ENCODE measurements around the gene RPIA.

RPIA gene

DNA sequence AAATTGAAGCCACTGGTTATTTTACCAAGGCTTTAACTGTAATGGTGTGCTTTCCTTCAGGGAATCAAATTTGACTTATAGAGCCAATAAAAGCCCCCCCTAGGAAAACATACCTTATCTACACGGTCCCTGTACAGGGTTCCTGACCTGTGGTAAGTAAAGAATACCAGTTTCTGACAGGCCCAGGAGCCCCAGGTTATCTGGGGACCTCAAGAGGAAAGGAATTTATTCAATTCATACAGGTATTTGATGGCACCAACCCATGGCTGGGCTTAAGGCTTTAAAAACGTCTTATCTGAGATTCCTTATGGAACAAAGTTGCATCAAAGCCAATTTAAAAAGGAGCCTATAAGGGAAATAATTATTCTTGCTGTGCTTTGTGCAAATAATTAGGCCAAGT lies 7.0 kb upstream of the RPIA start:
- DNase-seq (ENCODE audit: low spot score), result no peak

DNA sequence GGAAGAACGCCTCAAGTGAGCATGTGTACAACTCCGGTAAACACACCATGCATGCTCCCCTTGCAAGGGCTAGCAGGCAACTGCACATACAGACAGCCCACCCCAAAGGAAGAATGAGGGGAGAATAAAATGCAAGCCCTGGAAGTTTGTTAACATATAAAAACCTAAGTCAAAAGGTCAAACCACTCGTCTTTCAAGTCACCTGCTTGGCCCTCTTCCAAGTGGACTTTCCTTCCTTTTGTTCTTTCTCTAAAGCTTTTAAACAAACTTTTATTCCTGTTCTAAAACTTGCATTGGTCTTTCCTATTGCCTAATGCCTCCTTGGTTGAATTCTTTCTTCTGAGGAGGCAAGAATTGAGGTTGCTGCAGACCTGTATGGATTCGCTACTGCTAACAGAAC lies 5.2 kb upstream of the RPIA start:
- no peak for DNase-seq (ENCODE audit: low spot score)

DNA sequence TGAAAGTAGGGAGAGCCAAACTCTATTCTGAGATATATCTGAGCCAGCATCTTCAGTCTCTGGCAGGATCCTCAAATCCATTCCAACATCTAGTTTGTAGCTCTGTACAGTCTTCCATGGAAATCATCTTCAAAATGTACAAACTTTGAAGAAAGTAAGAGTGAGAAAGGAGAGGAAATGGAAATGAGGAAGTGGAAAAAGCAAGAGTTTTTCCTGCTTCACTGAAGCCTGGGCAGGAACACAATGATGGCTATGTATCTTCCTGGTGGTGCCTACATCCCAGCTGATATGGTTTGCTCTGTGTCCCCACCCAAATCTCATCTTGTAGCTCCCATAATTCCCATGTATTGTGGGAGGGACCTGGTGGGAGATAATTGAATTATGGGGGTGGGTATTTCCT lies 4.1 kb upstream of the RPIA start:
- DNase-seq (ENCODE audit: low spot score), result no peak

DNA sequence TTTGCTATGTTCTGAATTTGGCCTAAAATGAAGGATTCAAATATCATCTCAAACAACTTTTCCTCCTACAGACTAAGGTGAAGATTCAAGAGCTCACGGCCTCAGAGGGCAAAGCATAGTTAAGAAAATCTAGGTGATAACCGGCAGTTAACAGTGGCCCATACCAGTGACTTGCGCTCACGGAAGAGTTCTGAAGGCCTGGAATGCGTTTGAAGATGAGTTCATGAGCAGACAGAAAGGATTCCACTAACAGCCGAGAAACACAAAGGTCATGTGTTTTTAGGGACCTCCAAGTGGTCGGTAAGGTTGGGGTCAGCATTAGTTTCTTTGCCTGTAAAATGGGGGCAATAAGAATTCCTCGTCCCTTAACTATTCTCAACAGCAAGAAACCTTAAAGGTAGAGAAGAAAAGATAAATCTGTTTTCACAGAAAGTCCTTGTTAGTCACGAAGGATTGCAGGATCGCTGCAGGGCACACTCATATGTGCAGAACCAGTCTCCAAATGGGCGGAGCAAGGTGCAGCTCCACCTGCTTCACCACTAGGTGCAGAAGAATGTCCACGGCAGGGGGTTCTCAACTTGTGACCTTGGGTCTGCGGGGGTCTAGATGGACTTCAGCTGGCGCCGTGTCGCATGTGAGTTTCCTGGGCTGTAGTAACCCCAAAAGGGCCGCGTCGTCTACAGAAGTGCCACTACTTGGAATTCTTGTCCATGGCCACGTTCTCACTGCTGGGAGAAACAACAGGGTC lies 708 bp upstream of the RPIA start:
- DNase-seq (ENCODE audit: low spot score), result peak; percentile 15

DNA sequence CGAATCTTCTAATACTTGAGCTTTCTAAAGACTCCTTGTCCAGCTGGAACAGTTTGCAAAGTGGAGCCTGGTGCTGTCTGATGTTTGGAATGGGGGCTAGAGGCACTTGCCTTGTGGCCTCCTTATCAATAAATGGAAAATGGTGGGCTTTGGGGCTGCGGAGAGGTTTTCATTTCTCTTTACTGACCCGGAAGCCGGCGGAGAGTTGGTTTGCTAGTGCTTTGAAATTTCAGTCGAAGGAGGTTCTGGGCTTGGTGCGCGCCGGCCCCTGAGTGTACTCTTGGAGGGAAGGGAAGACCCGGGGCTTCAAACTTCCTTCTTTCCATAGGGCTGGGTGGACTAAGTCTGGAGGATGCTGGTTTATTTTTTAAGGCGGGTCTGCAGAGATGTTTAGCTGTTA lies 714 bp downstream of the RPIA start:
- peak; percentile 27 for DNase-seq (ENCODE audit: low spot score)

DNA sequence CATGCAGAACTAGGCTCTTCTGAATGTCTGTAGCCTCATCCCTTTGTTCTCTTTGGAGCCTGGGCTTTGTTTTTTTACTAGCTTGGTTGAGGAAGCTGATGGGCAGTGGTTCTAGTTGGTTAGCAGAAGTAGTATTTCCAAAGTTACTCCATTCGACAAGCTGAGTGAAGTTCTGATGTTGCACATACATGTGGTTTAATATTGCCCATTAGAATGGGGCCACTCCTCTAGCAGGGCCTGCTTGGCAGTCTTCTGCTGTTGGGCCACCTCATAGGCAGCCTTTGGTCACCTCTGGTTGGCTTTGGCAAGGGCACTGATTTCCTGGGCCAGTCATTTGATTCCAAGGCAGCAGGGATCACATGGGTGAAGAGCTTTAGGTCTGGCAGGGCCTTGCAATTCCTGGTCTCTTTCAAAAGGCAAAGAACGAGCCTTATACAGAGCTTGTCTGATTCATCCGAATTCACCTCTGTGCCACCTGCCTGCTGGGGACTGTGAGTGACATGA lies 2.5 kb downstream of the RPIA start:
- no peak for DNase-seq (ENCODE audit: low spot score)

DNA sequence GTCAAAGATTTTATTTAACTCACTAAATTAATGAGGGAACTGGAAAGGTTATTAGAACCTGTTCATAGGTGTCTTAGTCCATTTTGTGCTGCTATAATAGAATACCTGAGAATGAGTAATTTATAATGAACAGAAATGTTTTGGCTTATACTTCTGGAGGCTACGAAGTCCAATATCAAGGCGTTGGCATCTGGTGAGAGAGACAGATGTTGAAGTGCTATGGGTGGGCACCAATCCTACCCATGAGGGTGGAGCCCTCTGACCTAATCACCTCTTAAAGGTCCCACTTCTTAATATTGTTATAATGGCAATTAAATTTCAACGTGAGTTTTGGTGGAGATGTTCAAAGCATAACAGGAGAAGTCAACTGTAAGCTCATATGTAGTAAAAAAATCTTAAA lies 5.1 kb downstream of the RPIA start:
- DNase-seq (ENCODE audit: low spot score), result no peak

DNA sequence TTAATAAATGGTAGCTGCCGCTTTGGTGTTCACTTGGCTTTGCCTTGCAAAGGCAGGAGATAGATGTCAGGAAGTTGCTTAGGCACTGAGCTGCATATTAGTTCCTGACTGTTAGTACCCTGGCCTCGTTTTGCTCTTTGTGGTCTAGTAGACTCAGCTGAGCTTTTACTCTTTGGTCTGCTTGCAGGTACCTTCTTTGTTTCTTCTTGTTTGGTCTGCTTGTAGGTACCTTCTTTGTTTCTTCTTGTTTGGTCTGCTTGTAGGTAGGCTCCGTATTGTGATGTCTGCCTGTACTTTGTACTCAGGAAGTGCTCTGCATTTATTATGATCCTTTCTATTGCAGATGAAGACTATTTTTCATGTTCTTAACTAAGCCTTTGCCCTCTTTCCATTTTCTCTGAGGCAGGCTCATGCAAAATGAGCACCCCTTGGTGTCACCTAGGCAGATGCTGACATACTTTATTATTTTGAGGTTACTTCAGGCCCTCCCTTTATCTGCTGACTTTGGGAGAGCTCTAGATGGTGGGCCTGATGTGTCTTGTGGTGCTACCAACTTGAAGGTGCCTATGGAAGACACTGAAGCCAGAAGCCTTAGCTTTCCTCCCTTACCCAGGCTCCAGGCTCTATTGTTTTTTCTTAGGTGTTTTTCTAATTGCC lies 6.0 kb downstream of the RPIA start:
- DNase-seq (ENCODE audit: low spot score), result no peak

DNA sequence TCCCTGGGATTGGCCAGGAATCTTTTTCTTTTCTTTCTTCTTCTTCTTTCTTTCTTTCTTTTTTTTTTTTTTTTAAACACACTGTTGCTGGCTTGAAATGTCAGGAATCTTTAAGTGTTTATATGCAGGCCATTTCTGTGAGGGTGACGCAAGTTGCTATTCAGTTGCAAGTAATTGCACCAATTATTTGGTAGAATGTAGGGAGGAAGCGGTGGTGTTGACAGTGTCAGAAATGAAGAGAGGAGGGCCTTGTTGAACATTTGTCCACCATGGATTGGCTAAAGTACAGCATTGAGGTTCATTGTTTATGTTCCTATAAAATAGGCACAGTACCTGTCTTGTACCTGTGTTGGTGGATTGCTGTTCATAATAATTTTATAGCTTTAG lies 6.5 kb downstream of the RPIA start:
- DNase-seq (ENCODE audit: low spot score), result no peak

DNA sequence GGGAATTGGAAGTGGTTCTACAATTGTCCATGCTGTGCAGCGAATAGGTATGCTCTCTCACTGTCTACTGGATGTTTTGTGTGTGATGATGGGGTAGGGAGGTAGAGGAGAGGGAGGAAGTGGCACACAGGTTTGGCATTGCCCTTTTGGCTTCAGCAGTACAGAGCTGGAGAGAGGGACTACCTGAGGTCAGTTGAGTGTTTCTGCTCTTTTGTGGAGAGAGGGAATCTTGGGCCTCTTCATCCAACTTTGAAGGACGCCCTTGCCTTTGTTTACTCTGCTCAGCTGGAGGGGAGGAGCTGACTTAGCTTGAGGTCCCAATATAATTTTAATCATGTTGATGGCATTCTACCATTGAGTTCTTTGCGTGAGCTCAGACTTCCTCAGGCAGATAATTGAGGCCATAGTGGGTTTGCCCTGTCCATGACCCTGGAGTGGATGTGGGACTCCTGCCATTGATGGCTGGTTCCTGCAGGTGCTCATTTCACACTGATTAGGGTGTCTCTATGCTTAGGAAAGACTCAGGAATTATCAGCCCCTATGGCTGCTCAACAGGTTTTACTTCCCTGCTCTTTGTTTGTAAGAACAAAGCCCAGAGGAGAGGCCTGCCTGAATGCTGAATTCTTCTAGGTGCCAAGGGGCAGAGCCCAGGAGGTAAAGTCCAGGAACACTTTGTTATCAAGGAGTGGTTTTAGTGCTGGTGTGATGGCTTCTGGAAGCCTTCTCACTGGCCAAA lies 7.2 kb downstream of the RPIA start:
- no peak for DNase-seq (ENCODE audit: low spot score)

DNA sequence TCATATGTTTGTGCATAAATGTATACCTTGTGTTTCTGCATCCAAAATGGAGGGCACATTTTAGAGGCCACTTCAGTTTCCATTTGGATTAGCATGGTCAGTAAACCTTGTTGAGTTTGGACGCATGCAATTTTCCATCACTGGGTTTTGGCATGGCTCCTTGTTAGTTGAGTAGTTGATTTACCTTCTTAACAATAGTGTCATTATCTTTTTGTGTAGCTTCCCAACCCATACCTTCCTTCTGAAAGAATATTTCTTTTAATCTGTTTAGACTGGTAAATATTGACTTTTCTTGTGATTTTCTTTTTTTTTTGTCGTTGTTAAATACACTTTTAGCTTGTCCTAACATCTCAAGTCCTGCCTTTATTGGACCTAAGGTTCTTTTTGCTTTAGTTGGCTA lies 15.5 kb downstream of the RPIA start:
- no peak for DNase-seq (ENCODE audit: low spot score)

DNA sequence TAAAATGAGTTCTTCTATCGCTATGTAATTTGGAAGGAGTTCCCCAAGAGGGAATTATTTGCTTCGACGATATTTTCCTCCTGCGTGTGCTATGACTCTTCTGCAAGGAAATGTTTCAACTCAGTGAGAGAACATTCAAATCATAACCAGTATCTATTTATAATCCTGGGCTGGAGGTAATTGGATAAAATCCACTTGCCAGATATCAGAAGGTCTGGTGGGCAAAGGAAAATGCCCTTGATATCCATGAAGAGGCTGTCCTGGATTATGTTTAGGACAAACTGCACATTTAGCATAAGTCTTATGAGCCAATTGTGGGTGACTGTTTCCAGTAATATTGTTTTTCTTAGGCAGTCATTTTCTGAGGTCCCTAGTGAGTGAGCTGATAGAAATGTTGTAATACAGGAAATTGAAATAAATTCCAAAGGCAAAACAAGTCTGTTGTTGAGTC lies 17.7 kb downstream of the RPIA start:
- DNase-seq (ENCODE audit: low spot score), result no peak

DNA sequence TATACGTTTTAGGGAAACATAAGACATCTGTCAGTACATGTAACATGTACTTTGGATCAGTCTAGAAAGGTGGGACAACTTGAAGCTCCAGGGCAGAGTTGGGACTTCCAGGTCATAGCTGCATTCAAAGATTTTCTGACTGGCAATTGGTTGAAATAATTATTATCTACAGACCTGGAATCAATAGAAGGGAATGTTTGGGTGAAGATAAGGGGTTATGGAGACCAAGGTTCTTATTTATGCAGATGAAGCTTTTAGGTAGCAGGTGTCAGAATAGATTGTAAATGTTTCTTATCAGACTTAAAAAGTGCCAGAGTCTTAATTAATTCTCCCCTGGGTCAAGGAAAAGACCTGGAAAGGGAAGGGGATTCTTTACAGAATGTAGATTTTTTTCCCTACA lies 19.8 kb downstream of the RPIA start:
- no peak for DNase-seq (ENCODE audit: low spot score)

DNA sequence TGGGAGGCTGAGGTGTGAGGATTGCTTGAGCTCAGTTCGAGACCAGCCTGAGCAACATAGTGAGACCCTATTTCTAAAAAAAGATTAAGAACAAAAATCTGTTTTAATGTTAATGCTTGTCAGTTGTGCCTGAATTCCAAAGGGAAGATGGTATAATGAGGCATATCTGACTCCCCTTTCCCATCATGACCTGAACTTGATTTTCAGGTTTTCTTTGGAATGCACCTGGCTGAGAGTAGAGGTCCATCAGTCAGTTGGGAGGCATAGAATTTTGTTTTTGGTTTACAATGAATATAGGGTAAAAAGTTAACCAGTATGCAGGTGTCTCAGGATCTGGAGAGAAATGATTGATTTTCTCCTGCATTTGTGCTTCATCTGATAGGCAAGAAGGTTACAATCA lies 20.4 kb downstream of the RPIA start:
- DNase-seq (ENCODE audit: low spot score), result no peak

DNA sequence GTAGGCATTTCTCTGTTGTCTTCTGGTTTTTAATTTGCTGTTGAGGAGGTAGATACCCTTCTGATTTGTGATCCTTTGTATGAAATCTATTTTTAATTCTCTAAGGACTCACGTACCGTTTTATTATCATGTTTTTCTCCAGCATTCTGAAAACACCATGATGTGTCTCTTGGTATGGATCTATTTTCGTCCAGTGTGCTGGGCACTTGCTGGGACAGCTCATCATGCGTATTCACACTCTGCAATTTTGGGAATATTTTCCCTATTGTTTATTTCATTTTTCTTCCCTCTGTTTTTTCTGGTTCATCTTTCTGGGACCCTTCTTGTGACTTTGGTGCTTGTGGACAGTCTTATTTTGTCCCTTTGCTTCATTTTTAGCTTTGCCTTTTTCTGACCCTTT lies 21.9 kb downstream of the RPIA start:
- no peak for DNase-seq (ENCODE audit: low spot score)

DNA sequence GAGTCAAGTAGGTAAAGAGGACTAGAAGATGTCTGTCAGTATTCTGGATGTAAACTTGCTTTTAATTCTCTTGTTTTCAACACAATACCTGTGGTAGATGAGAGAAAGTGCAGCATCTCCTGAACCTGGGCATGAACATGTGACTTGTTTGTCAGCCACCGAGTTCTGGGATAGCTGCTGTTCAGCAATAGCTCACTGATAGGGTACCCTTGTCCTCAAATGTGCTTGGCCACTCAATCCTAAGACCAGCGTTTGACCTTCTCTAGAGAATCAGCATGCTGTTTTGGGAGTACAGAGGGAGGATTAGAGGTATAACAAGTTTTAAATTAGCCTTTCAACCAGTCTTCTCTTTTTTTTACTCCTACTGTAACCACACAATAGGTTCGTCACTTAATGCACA lies 23.2 kb downstream of the RPIA start:
- no peak for DNase-seq (ENCODE audit: low spot score)

DNA sequence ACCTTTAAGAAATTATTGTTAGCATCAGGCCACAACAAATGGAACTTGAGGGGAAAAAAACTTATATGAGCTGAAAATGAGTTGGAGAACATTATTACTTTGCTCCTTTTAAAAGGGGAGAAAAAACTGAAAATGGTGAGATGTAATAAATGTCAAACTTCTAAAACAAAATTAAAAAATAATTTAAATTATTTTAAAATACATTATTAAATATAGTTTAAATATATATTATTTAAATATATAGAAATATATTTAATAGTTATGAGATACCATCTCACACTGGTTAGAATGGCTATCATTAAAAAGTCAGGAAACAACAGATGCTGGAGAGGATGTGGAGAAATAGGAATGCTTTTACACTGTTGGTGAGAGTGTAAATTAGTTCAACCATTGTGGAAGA lies 28.9 kb downstream of the RPIA start:
- no peak for DNase-seq (ENCODE audit: low spot score)

DNA sequence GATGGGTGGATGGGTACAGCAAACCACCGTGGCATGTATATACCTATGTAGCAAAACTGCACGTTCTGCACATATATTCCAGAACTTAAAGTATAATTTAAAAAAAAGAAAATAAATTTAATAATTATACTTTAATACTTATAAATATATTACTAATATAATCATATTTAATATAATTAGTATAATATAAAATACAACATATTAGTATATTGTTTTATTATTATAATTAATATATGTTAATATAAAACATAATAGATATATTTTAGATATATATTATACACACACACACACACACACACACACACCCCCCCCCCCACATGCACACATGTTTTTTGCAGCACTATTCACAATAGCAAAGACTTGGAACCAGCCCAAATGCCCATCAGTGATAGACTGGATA lies 29.8 kb downstream of the RPIA start:
- DNase-seq (ENCODE audit: low spot score), result no peak

DNA sequence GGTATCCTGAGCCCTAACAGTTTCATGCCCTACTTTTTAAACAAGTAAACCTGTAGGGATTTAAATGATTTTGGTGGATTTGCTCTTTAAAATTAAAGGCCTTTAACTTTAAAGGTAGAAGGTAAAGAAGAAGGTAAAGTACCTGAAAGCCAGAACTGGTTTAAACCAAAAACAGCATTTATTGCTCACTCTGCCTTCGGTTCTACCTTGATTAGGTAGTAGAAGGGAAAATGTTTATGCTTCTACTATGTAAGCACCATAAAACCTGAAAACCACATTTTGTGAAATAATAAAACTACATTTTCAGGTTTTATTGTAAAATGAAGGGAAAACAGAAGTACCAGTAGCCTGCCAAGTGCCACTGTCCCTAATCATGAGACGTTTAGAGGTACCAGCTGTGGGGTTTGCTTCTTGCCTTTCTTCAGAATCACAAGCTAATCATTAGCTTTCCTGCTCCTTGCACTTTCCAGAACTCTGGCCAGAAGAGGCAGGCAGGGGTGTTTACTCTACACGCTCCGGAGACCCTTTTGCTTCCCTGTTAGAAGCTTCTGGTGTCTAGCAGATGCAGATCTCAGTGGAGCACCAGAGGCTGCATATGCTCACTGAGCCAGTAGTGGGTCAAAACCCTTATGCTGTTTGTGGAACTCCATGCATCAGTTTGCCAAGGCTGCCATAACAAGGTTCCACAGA lies 33.3 kb downstream of the RPIA start:
- no peak for DNase-seq (ENCODE audit: low spot score)

DNA sequence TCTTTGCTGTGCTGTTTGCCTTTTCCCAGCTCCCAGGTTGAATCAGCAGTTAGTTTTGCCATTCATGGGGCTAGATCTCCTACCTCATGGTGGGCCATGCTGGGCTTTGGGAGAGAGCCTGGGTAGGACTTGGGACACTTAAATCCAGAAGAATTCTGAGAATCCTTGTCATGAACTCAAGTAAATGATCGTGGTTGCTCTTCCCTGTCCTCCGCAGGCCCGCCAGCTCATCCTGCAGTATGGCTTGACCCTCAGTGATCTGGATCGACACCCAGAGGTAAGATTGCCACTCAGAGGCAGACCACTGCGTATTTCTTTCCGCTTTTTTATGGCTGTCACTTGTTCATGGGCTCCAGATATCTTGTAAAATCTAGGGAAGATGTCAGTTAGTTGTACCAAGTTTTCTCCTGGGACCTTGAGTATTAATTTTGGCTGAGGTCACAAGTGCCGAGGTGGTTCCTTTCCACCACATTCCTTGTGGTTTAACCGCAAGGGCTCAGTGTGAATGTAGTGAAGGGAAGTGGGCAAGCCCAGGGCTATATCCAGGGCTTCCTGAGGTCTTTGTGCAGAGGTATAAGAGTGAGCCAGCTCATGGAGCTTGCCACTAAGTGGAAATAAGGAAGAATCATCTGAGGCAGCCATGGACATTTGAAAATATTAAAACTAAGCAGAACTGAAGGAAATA lies 37.7 kb downstream of the RPIA start:
- DNase-seq (ENCODE audit: low spot score), result no peak

DNA sequence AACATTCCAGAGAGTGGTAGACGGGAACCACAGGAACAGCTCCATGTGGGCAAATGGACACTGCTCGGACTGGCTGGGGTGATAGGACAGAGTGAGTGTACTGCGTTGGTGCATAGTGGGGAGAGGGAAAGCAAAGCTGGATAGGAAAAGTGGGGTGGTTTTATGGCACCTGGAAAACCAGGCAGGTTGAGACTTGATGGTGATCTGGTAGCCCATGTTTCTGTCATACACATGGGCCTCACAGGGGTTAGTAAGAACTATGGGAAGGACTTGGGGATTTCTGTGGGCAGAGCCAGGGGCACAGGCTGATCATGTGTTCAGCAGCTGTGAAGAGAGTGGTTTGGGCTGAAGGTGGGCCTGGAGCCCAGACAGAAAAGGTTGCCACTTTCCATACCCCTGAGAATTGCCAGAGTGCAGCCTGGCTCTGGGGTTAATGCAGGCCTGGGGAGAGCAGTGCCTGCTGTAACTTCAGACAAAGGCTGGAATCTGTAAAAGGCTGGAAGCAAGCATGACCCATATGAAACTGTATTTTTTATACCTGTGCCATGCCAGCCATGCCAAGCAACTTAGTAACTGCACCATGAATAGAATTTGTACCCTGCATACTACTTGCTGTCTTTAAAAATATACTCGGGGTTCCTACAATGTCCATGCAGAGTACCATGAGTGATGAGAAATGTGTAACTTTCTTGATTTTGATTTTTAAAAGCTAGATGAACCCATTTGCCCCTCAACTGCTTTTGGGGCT lies 41.9 kb downstream of the RPIA start:
- no peak for DNase-seq (ENCODE audit: low spot score)

All from AG08396 (cell line).